Cardiac fibroblast (primary cell): ENCODE measurements around the gene RSKR.
"Not testable (repeated sequence)": the region's sequence is repeated elsewhere in the genome, so short reads cannot be mapped to it uniquely, and the experiment has no call there.

Experiments used
- DNase-seq, 2 donors: peaks; one replicate each; pipeline versions ENCODE4 v3.0.0 to v3.0.0-alpha.2; 2010; ENCODE audit warnings: low read depth in 2 of 2
- H3K4me3 ChIP-seq, 2 donors: replicated peaks in 1 of 2; 1 replicate in 1 of 2; 2 replicates in 1 of 2; pipeline ENCODE4 v1.5.1; 2011; ENCODE audit warnings: low read depth in 2 of 2, low read length in 2 of 2, mild to moderate bottlenecking in 2 of 2, moderate library complexity in 1 of 2
- TF ChIP-seq, protein P1 (sequence below): IDR thresholded peaks from one replicate; pipeline ENCODE4 v1.5.1; 2011; ENCODE audit warnings: low read depth, mild to moderate bottlenecking, low read length, inconsistent platforms

Gene RSKR

DNA sequence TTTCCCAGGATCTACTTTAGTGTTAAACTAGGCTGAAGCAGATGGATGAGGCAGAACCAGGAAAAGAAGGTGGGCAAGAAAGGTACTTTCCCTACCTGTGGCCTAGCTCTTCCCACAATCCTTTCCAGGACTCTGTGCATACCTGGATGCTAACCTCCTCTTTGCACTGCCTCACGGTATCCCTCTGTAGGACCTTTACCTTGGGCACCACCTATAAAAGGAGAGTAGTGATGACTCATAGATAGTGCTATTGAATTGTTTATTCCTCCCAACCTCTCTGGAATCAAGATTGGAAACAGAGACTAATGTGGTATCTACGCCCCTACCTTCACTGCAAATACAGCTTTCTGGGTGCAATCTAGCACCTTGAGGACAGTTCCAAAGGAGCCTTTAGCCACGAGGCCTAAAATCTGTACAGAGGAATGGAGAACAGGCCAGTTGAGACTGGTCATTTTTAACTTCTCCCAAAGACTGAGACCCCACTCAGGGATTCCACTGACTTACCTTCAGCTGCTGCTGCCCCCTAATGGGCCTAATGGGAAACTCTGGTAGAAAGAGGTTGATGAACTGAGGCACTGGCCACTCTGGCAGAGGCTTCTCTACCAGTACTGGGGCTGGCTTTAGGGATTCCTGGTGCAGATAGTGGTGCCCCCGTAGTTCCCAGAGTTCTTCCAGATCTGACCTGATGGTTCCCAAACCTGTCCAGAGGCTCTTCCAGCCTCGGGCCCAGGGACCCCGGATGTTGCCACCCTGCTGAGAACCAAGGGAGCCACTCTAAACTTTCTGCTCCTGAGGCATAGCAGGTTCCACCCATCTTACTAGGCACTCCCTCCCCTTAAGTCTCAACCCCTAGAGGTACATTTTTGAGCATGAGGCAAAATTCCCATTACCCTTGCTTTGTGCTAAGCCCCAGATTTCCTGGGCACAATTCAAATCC lies 781 bp downstream of the RSKR start:
- TF ChIP-seq, protein P1, sequence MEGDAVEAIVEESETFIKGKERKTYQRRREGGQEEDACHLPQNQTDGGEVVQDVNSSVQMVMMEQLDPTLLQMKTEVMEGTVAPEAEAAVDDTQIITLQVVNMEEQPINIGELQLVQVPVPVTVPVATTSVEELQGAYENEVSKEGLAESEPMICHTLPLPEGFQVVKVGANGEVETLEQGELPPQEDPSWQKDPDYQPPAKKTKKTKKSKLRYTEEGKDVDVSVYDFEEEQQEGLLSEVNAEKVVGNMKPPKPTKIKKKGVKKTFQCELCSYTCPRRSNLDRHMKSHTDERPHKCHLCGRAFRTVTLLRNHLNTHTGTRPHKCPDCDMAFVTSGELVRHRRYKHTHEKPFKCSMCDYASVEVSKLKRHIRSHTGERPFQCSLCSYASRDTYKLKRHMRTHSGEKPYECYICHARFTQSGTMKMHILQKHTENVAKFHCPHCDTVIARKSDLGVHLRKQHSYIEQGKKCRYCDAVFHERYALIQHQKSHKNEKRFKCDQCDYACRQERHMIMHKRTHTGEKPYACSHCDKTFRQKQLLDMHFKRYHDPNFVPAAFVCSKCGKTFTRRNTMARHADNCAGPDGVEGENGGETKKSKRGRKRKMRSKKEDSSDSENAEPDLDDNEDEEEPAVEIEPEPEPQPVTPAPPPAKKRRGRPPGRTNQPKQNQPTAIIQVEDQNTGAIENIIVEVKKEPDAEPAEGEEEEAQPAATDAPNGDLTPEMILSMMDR, result peak; percentile 75
- no peak overlapping the region for H3K4me3 ChIP-seq
- peak; percentile 49 to 59 for DNase-seq

- TF ChIP-seq, protein P1, result no peak
- no peak for DNase-seq
- H3K4me3 ChIP-seq, result no peak overlapping the region
These were observed 1.5 kb downstream of the RSKR start for GRCh38 chr17:28612531-28612930.

DNA sequence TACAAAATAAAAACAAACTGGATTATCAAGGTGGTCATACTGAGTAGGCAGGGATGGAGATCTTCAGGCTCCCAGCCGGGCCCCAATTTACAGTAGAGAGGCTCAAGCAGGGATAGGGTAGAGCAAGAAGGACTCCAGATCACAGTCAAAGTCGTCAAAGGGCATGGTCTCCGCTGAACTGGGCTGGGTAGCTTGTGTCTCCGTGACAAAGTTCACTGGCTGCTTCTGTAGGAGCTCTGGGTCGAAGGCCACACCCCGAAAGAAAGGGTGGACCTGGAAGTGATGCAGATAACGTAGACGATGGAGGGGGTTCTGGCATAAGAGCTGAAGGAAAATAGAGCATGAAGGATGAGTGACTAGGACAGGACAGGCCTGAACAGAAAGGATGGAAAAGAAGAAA lies 3.6 kb downstream of the RSKR start:
- TF ChIP-seq, protein P1, result no peak
- DNase-seq, result no peak
- H3K4me3 ChIP-seq, result no peak overlapping the region

- H3K4me3 ChIP-seq, DNase-seq: not testable (repeated sequence)
These were observed 10.0 kb downstream of the RSKR start for GRCh38 chr17:28604031-28604430.

DNA sequence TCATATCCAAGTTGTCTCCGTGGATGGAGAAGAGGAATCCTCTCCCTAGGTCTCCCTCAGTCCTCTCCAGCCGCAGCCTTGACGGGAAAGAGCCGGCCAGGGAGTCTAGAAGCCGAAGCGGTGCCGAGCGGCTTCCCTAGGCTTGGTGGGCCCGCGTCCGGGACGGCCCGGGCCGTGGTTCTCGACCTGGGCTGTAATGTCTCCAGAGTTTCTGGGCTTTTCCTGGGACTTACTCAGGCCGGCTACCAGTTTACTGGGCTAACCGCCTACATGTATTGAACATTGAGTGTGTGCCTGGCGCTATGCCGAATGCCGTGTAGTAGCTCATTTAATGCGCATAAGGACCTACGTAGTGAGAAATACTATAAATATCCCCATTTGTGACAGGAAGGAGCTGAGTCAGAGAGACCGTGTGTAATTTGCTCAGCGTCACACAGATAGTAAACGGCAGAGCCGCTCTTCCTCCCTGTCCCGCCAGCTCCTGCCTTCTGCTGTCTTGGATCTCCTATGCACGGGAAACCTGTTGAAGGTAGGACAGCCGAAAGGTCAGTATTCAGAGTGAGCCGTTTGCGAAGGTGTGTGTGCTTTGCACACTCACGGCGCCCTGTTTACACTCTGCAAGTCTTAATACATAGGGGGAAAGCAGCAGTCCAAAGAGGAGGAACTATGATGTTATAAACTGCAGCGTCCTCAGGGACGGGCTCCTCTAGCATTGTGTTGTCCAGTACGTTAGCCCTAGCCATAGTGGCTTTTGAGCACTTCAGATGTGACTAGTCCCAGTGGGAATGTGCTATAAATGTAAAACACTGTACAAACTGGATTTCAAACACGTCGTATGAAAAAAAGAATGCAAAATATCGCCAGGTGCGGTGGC lies 14.4 kb downstream of the RSKR start:
- peak overlapping the region; percentile 77 to 80 for H3K4me3 ChIP-seq
- TF ChIP-seq, protein P1, result no peak
- DNase-seq, result peak; percentile 87 to 95

- DNase-seq, result peak; percentile 91 to 93
- H3K4me3 ChIP-seq, result peak within 1 kb of the TSS; percentile 77 to 80
- TF ChIP-seq, protein P1, result no peak
These were observed 15.1 kb downstream of the RSKR start, which contains the start of gene SPAG5 for GRCh38 chr17:28598799-28599310. Gene SPAG5, minus strand, starts transcription at chr17:28599025. Its CDS starts 79 bp downstream, at chr17:28598946.
